SK-N-SH (cell line): Measurements from ENCODE around the gene PTAFR.

Experiments
- CTCF ChIP-seq: fragments of 200-600 bp; sonication (generic); IDR thresholded peaks from 2 replicates; pipeline ENCODE4 v1.6.1; 2017; ENCODE audit warnings: antibody characterized with exemption, mild to moderate bottlenecking, moderate library complexity
- EP300 ChIP-seq, 2 experiments: IDR thresholded peaks; 2 replicates each; pipeline versions ENCODE4 v1.4.0 to v1.6.1; 2012; ENCODE audit warnings: borderline replicate concordance in 1 of 2, low read depth in 1 of 2, low read length in 1 of 2
- IRF3 ChIP-seq: fragments of 150-350 bp; IDR thresholded peaks from 2 replicates; pipeline ENCODE4 v1.6.1; 2016; ENCODE audit warnings: mild to moderate bottlenecking, low read depth, low read length
- MXI1 ChIP-seq: IDR thresholded peaks from 2 replicates; pipeline ENCODE4 v1.6.1; 2012; ENCODE audit warnings: mild to moderate bottlenecking, low read depth, low read length, improper control_type of control experiment
- POLR2AphosphoS5 ChIP-seq: IDR thresholded peaks from 2 replicates; pipeline ENCODE4 v1.6.1; 2012; ENCODE audit warnings: low read depth, low read length

GRCh38 chr1:28171246-28171645, 5.2 kb downstream of the PTAFR start:
- TF ChIP-seq IRF3 = no peak
- no peak for TF ChIP-seq POLR2AphosphoS5
- no peak for TF ChIP-seq EP300 (IDR thresholded peaks at IDR 0.05; ENCODE audit: borderline replicate concordance in 1 of 2, low read depth in 1 of 2, low read length in 1 of 2)
- no peak for TF ChIP-seq MXI1
- TF ChIP-seq CTCF = no peak
